Measurements from ENCODE around the gene TOPBP1.

TOPBP1 gene

DNA sequence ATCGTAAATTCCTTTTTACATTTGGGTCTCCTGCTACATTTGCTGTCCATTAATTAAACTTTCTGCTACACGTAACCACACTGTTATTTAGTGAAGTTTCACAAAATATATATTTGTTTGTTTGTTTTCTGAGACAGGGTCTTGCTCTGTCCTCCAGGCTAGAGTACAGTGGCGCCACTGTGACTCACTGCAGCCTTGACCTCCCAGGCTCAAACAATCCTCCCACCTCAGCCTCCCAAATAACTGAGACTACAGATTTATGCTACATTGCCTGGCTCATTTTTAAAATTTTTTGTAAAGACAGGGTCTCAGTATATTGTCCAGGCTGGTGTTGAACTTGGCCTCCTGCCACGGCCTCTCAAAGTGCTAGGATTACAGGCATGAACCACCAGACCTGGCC lies 20.5 kb downstream of the TOPBP1 start:
- Histone ChIP-seq H3K9me3 (replicated peaks; ENCODE audit: insufficient read depth, low read length) (no peaks in the 10 kb centered on the region), H3F3A (ENCODE audit: insufficient read depth, low read length) (no peaks in the 10 kb centered on the region)

DNA sequence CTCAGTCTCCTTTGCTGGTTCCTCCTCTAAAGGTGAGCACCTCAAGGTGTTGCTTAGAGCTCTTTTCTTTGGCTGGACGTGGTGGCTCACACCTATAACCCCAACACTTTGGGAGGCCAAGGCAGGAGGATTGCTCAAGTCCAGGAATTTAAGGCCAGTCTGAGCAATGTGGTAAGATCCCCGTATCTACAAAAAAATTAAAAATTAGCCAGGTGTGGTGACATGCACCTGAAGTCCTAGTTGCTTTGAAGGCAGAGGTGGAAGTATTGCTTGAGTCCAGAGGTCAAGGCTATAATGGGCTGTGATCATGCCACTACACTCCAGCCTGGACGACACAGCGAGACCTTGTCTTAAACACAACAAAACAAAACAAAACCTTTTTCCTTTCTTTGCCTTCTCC lies 28.3 kb downstream of the TOPBP1 start:
- H3K9me2 ChIP-seq (replicated peaks; ENCODE audit: insufficient read depth, low read length) = no peaks in the 10 kb centered on the region
- H3K27ac ChIP-seq (ENCODE audit: low read length) = no peak overlapping the region
- no peak overlapping the region for H2AFZ ChIP-seq (ENCODE audit: low read length)
- H3K27me3 ChIP-seq (replicated peaks; ENCODE audit: insufficient read depth, low read length) = no peaks in the 10 kb centered on the region
- H3K4me3 ChIP-seq (ENCODE audit: low read length) = no peak overlapping the region
- H3K9me3 ChIP-seq (replicated peaks; ENCODE audit: insufficient read depth, low read length) = no peaks in the 10 kb centered on the region
- H3K79me2 ChIP-seq (ENCODE audit: low read length) = peaks cover 60% of the 10 kb centered on the region
- no peak overlapping the region for H3K4me2 ChIP-seq (ENCODE audit: low read depth, low read length)
- H3K4me1 ChIP-seq (ENCODE audit: low read length) = no peaks in the 10 kb centered on the region
- no peak for DNase-seq
- no peaks in the 10 kb centered on the region for H3F3A ChIP-seq (ENCODE audit: insufficient read depth, low read length)
- H3K36me3 ChIP-seq (replicated peaks; ENCODE audit: insufficient read depth, low read length) = peaks cover 26% of the 10 kb centered on the region
- H4K20me1 ChIP-seq (ENCODE audit: insufficient read depth, low read length) = no peaks in the 10 kb centered on the region
- TF ChIP-seq EZH2 (optimal IDR thresholded peaks at IDR 0.05; ENCODE audit: low read depth, low read length) (no peak), EZH2phosphoT487 (IDR thresholded peaks at IDR 0.05; ENCODE audit: low read length) (no peak), CTCF (IDR thresholded peaks at IDR 0.05; ENCODE audit: low read length) (no peak)
- H3K9ac ChIP-seq (ENCODE audit: low read length) = no peak overlapping the region

More for the DNA sequence above, 20.5 kb downstream of the TOPBP1 start:
- peaks cover 33% of the 10 kb centered on the region for H3K79me2 ChIP-seq (ENCODE audit: low read length)
- no peak overlapping the region for H3K27ac ChIP-seq (ENCODE audit: low read length)
- peaks cover 30% of the 10 kb centered on the region for H3K36me3 ChIP-seq (replicated peaks; ENCODE audit: insufficient read depth, low read length)
- TF ChIP-seq CTCF (IDR thresholded peaks at IDR 0.05; ENCODE audit: low read length) = no peak
- TF ChIP-seq EZH2 (optimal IDR thresholded peaks at IDR 0.05; ENCODE audit: low read depth, low read length) = no peak
- no peak for TF ChIP-seq EZH2phosphoT487 (IDR thresholded peaks at IDR 0.05; ENCODE audit: low read length)
- no peaks in the 10 kb centered on the region for H3K9me2 ChIP-seq (replicated peaks; ENCODE audit: insufficient read depth, low read length)
- no peaks in the 10 kb centered on the region for H4K20me1 ChIP-seq (ENCODE audit: insufficient read depth, low read length)
- H3K9ac ChIP-seq (ENCODE audit: low read length) = no peak overlapping the region
- H3K4me1 ChIP-seq (ENCODE audit: low read length) = no peaks in the 10 kb centered on the region
- no peak overlapping the region for H3K4me2 ChIP-seq (ENCODE audit: low read depth, low read length)
- no peak overlapping the region for H3K4me3 ChIP-seq (ENCODE audit: low read length)
- DNase-seq = no peak
- H3K27me3 ChIP-seq (replicated peaks; ENCODE audit: insufficient read depth, low read length) = no peaks in the 10 kb centered on the region
- no peak overlapping the region for H2AFZ ChIP-seq (ENCODE audit: low read length)

- Histone ChIP-seq H3K36me3 (replicated peaks; ENCODE audit: insufficient read depth, low read length) (peaks cover 16% of the 10 kb centered on the region), H3K4me2 (ENCODE audit: low read depth, low read length) (no peak overlapping the region), H2AFZ (ENCODE audit: low read length) (no peak overlapping the region), H3K9me3 (replicated peaks; ENCODE audit: insufficient read depth, low read length) (no peaks in the 10 kb centered on the region), H3K4me1 (ENCODE audit: low read length) (no peaks in the 10 kb centered on the region), H3K4me3 (ENCODE audit: low read length) (no peak overlapping the region), H3K9me2 (replicated peaks; ENCODE audit: insufficient read depth, low read length) (no peaks in the 10 kb centered on the region), H3F3A (ENCODE audit: insufficient read depth, low read length) (no peaks in the 10 kb centered on the region), H3K27ac (ENCODE audit: low read length) (no peak overlapping the region), H3K79me2 (ENCODE audit: low read length) (peaks cover 32% of the 10 kb centered on the region; the same call in 1 of the 2 replicates), H4K20me1 (ENCODE audit: insufficient read depth, low read length) (no peaks in the 10 kb centered on the region), H3K27me3 (replicated peaks; ENCODE audit: insufficient read depth, low read length) (no peaks in the 10 kb centered on the region), H3K9ac (ENCODE audit: low read length) (no peak overlapping the region)
- DNase-seq = no peak
- no peak for TF ChIP-seq EZH2 (optimal IDR thresholded peaks at IDR 0.05; ENCODE audit: low read depth, low read length)
- TF ChIP-seq CTCF (IDR thresholded peaks at IDR 0.05; ENCODE audit: low read length) = no peak
- TF ChIP-seq EZH2phosphoT487 (IDR thresholded peaks at IDR 0.05; ENCODE audit: low read length) = no peak
Observed at GRCh38 chr3:133629146-133629545, 32.6 kb downstream of the TOPBP1 start.

Data from MM.1S (cell line).